A673 (cell line): ENCODE data around the gene ORAI1. TPM values are rescaled to one million over a fixed set of nuclear protein-coding genes. Genes with fewer than 3 reads are reported as not detected.
A peak's percentile ranks its signal among the peaks of the same experiment; 100 is the strongest.
"Not testable (repeated sequence)": the region's sequence is repeated elsewhere in the genome, so short reads cannot be mapped to it uniquely, and the experiment has no call there.

Experiments used
- BruUV-seq: library from RNA; stranded (reverse); fragments of 400-500 nt; replicated peaks from 2 replicates; lab custom pipeline; 2021; lab: Mats Ljungman, UMichigan
- CTCF ChIA-PET: fragments of 300-600 bp; sonication (Branson Sonifier 250); formaldehyde crosslinking; loops from one replicate; lab custom pipeline; 2022; ENCODE audit warnings: antibody characterized with exemption; lab: Charles Lee
- POLR2A ChIA-PET: fragments of 300-600 bp; sonication (Branson Sonifier 250); formaldehyde crosslinking; loops from one replicate; lab custom pipeline; 2022; ENCODE audit warnings: antibody characterized with exemption; ENCODE audit not compliant: low non-redundant PET; lab: Charles Lee
- DNase-seq: peaks from one replicate; pipeline ENCODE4 v3.0.0-alpha.2; 2015; ENCODE audit warnings: low spot score
- H3K27ac ChIP-seq: fragments of 200-600 bp; sonication (generic); 2 replicates; pipeline ENCODE4 v1.5.1; 2016; ENCODE audit warnings: mixed run types, low read depth, mild to moderate bottlenecking, mixed read lengths, antibody characterized with exemption, low read length; ENCODE audit not compliant: poor library complexity, severe bottlenecking
- H3K27me3 ChIP-seq: fragments of 200-600 bp; sonication (generic); replicated peaks from 2 replicates; pipeline ENCODE4 v1.6.1; 2017; ENCODE audit warnings: mixed run types, low read depth, mild to moderate bottlenecking, mixed read lengths, antibody characterized with exemption, low read length; ENCODE audit not compliant: insufficient read depth, poor library complexity
- H3K36me3 ChIP-seq: fragments of 200-600 bp; sonication (generic); 2 replicates; pipeline ENCODE4 v1.6.1; 2016; ENCODE audit warnings: mixed run types, mild to moderate bottlenecking, mixed read lengths, antibody characterized with exemption, low read length; ENCODE audit not compliant: insufficient read depth, poor library complexity, severe bottlenecking
- H3K4me1 ChIP-seq: fragments of 200-600 bp; sonication (generic); 2 replicates; pipeline ENCODE4 v1.6.1; 2017; ENCODE audit warnings: mixed run types, mild to moderate bottlenecking, mixed read lengths, antibody characterized with exemption, low read length; ENCODE audit not compliant: insufficient read depth, poor library complexity, severe bottlenecking
- H3K4me3 ChIP-seq: fragments of 200-600 bp; sonication (generic); 2 replicates; pipeline ENCODE4 v1.5.1; 2016; ENCODE audit warnings: low read depth, mixed run types, mild to moderate bottlenecking, mixed read lengths, low read length; ENCODE audit not compliant: poor library complexity, severe bottlenecking
- H3K9me3 ChIP-seq: fragments of 200-600 bp; sonication (generic); 2 replicates; pipeline ENCODE4 v1.6.1; 2016; ENCODE audit warnings: mixed run types, low read depth, mild to moderate bottlenecking, mixed read lengths, antibody characterized with exemption, low read length; ENCODE audit not compliant: poor library complexity, severe bottlenecking
- CTCF ChIP-seq: fragments of 300-800, 200-600 bp; sonication (generic); conservative IDR thresholded peaks from 2 replicates; pipeline ENCODE4 v1.5.1; 2017; ENCODE audit warnings: low read depth, mild to moderate bottlenecking, antibody characterized with exemption, low read length, moderate library complexity, mixed read lengths
- EZH2 ChIP-seq: fragments of 200-600 bp; sonication (generic); IDR thresholded peaks from 2 replicates; pipeline ENCODE4 v1.6.1; 2017; ENCODE audit warnings: borderline replicate concordance, low read depth, mild to moderate bottlenecking, mixed read lengths, antibody characterized with exemption, low read length; ENCODE audit not compliant: poor library complexity, severe bottlenecking
- intact Hi-C: fragments of 100-400 bp; cut with micrococcal nuclease; formaldehyde crosslinking; loops from one replicate; pipeline ENCODE4 v1.10.0; 2022; ENCODE audit not compliant: unreplicated experiment
- total RNA-seq: library from RNA; stranded (reverse); gene quantifications from 2 replicates; pipeline ENCODE4 v1.2.3, GENCODE V29; 2021

ORAI1 gene
- total RNA-seq, 1 experiment from 2014 or later, result 28.2 TPM

GRCh38 chr12:121630791-121631355 lies 4.5 kb downstream of the ORAI1 start:
- Histone ChIP-seq H3K4me3 (no peak overlapping the region), H3K9me3 (no peaks in the 10 kb centered on the region), H3K27ac (peak overlapping the region; percentile 40), H3K36me3 (no peaks in the 10 kb centered on the region), H3K27me3 (no peaks in the 10 kb centered on the region), H3K4me1 (peaks cover 31% of the 10 kb centered on the region)
- ChIA-PET POLR2A (no interaction called here), CTCF (interaction anchor here (0.7 kb wide), 1 partner anchor 22 kb away, joined by 5 read pairs; no protein-coding TSS in a partner anchor)
- no TSS peak for BruUV-seq
- no peak for TF ChIP-seq EZH2
- no peak for TF ChIP-seq CTCF
- intact Hi-C loops, result no loop called here
- no peak for DNase-seq

GRCh38 chr12:121632069-121632970 lies 6.0 kb downstream of the ORAI1 start:
- no peak for DNase-seq
- ChIA-PET POLR2A (no interaction called here), CTCF (no interaction called here)
- H3K4me1 ChIP-seq, result peaks cover 29% of the 10 kb centered on the region
- TF ChIP-seq CTCF (no peak), EZH2 (no peak)
- no peaks in the 10 kb centered on the region for H3K36me3 ChIP-seq
- no peaks in the 10 kb centered on the region for H3K27me3 ChIP-seq
- H3K27ac ChIP-seq, result no peak overlapping the region
- H3K9me3 ChIP-seq, result no peaks in the 10 kb centered on the region
- no peak overlapping the region for H3K4me3 ChIP-seq
- intact Hi-C loops, result no loop called here
- BruUV-seq, result no TSS peak

- DNase-seq, H3K4me3 ChIP-seq, BruUV-seq, H3K27me3 ChIP-seq, H3K27ac ChIP-seq, H3K9me3 ChIP-seq, CTCF ChIA-PET, H3K36me3 ChIP-seq, intact Hi-C loops: not testable (repeated sequence)
- H3K4me1 ChIP-seq, result peaks cover 20% of the 10 kb centered on the region
- POLR2A ChIA-PET, result interaction anchor here (0.7 kb wide), 1 partner anchor 39 kb away, joined by 10 read pairs; no protein-coding TSS in a partner anchor
Measured at GRCh38 chr12:121633833-121634196, 7.5 kb downstream of the ORAI1 start.
